GM18519 (cell line): ENCODE results near the gene COMMD1.
"Not testable (repeated sequence)": the region's sequence is repeated elsewhere in the genome, so short reads cannot be mapped to it uniquely, and the experiment has no call there.

Experiments
- ATAC-seq: cut with Tn5 transposase; IDR thresholded peaks from one replicate; pipeline ENCODE4 v1.9.1; 2021; ENCODE audit warnings: mild to moderate bottlenecking, moderate library complexity; ENCODE audit not compliant: unreplicated experiment, low FRiP score

Gene COMMD1

GRCh38 chr2:61961231-61961901 lies 55.9 kb downstream of the COMMD1 start:
- no peak for ATAC-seq

- no peak for ATAC-seq
Measured at GRCh38 chr2:61962095-61962984, 56.9 kb downstream of the COMMD1 start.

- ATAC-seq, result no peak
Measured at GRCh38 chr2:61966087-61966727, 60.7 kb downstream of the COMMD1 start.

GRCh38 chr2:61967262-61967661 lies 61.8 kb downstream of the COMMD1 start:
- no peak for ATAC-seq

GRCh38 chr2:61969376-61969775 lies 63.9 kb downstream of the COMMD1 start:
- ATAC-seq, result no peak

- ATAC-seq, result no peak
Measured at GRCh38 chr2:61970807-61971556, 65.5 kb downstream of the COMMD1 start.

GRCh38 chr2:61978522-61978921 lies 73.0 kb downstream of the COMMD1 start:
- ATAC-seq, result no peak

- ATAC-seq, result no peak
Measured at GRCh38 chr2:61980758-61981157, 75.3 kb downstream of the COMMD1 start.

GRCh38 chr2:61984682-61985081 lies 79.2 kb downstream of the COMMD1 start:
- ATAC-seq, result no peak

- no peak for ATAC-seq
Measured at GRCh38 chr2:61988462-61989366, 83.2 kb downstream of the COMMD1 start.

- ATAC-seq, result no peak
Measured at GRCh38 chr2:61993422-61994024, 88.0 kb downstream of the COMMD1 start.

- no peak for ATAC-seq
Measured at GRCh38 chr2:61994531-61994930, 89.1 kb downstream of the COMMD1 start.

GRCh38 chr2:61995065-61995464 lies 89.6 kb downstream of the COMMD1 start:
- ATAC-seq, result no peak

- ATAC-seq, result peak; percentile 69
Measured at GRCh38 chr2:61995515-61995914, 90.0 kb downstream of the COMMD1 start.

GRCh38 chr2:61998426-61998825 lies 93.0 kb downstream of the COMMD1 start:
- ATAC-seq, result no peak

- no peak for ATAC-seq
Measured at GRCh38 chr2:62000538-62000937, 95.1 kb downstream of the COMMD1 start.

- no peak for ATAC-seq
Measured at GRCh38 chr2:62001431-62001830, 96.0 kb downstream of the COMMD1 start.

- not testable (repeated sequence) for ATAC-seq
Measured at GRCh38 chr2:62004428-62004827, 99.0 kb downstream of the COMMD1 start.

GRCh38 chr2:62007555-62007954 lies 102.1 kb downstream of the COMMD1 start:
- ATAC-seq, result no peak
